GM10847 (cell line): ENCODE results near the gene SRSF9.

Experiments
- POLR2A ChIP-seq: IDR thresholded peaks from 2 replicates; pipeline ENCODE4 v1.6.1; 2011; ENCODE audit not compliant: insufficient read length; ENCODE audit errors: extremely low read depth

The SRSF9 gene

GRCh38 chr12:120488057-120488640 lies 18.6 kb upstream of the SRSF9 start:
- TF ChIP-seq POLR2A: no peak

GRCh38 chr12:120485961-120486881 lies 16.7 kb upstream of the SRSF9 start:
- TF ChIP-seq POLR2A: no peak

- TF ChIP-seq POLR2A: no peak
These were observed 14.1 kb upstream of the SRSF9 start for GRCh38 chr12:120483621-120484020.

- no peak for TF ChIP-seq POLR2A
These were observed 11.6 kb upstream of the SRSF9 start for GRCh38 chr12:120481022-120481767.

GRCh38 chr12:120480211-120480610 lies 10.7 kb upstream of the SRSF9 start:
- TF ChIP-seq POLR2A: no peak

GRCh38 chr12:120479458-120479857 lies 9.9 kb upstream of the SRSF9 start:
- TF ChIP-seq POLR2A: no peak

GRCh38 chr12:120475643-120476042 lies 6.1 kb upstream of the SRSF9 start:
- no peak for TF ChIP-seq POLR2A

GRCh38 chr12:120474616-120474960 lies 5.0 kb upstream of the SRSF9 start:
- TF ChIP-seq POLR2A: no peak

GRCh38 chr12:120473807-120474615 lies 4.5 kb upstream of the SRSF9 start:
- TF ChIP-seq POLR2A: no peak

GRCh38 chr12:120472521-120472920 lies 3.0 kb upstream of the SRSF9 start:
- TF ChIP-seq POLR2A: no peak

GRCh38 chr12:120470150-120470784 lies 719 bp upstream of the SRSF9 start:
- TF ChIP-seq POLR2A: no peak

- no peak for TF ChIP-seq POLR2A
These were observed 613 bp downstream of the SRSF9 start for GRCh38 chr12:120468821-120469449.

- no peak for TF ChIP-seq POLR2A
These were observed 1.2 kb downstream of the SRSF9 start for GRCh38 chr12:120468325-120468820.

GRCh38 chr12:120467439-120467838 lies 2.1 kb downstream of the SRSF9 start:
- TF ChIP-seq POLR2A: no peak
